Lung (tissue), 12 donors: ENCODE results near the gene PDIA3. TPM values are rescaled to one million over a fixed set of nuclear protein-coding genes. Genes with fewer than 3 reads are reported as not detected.

Source experiments
- ATAC-seq: fragments of 200-7000 bp; cut with Tn5 transposase; one replicate; pipeline ENCODE4 v1.9.1; 2020; ENCODE audit warnings: moderate number of reproducible peaks; ENCODE audit not compliant: insufficient read depth, low FRiP score
- DNase-seq, 3 donors: peaks; one replicate each; pipeline ENCODE4 v3.0.0-alpha.2; 2013 to 2017
- H3K27ac ChIP-seq, 2 donors: one replicate each; pipeline ENCODE4 v1.5.1; 2013; ENCODE audit warnings: mild to moderate bottlenecking in 2 of 2, moderate library complexity in 2 of 2, control low read depth in 1 of 2, inconsistent platforms in 1 of 2, low read depth in 1 of 2, low read length in 1 of 2
- H3K27me3 ChIP-seq, 3 donors: one replicate each; pipeline ENCODE4 v1.5.1; 2013; ENCODE audit warnings: low read length in 2 of 3; ENCODE audit not compliant: control insufficient read depth in 3 of 3, insufficient read depth in 3 of 3
- H3K36me3 ChIP-seq, 4 donors: one replicate each; pipeline ENCODE4 v1.5.1; 2013; ENCODE audit warnings: low read length in 4 of 4, mild to moderate bottlenecking in 1 of 4, moderate library complexity in 1 of 4; ENCODE audit not compliant: control insufficient read depth in 4 of 4, insufficient read depth in 4 of 4
- H3K4me1 ChIP-seq, 5 donors: one replicate each; pipeline ENCODE4 v1.5.1; 2013; ENCODE audit warnings: low read length in 5 of 5, mild to moderate bottlenecking in 2 of 5, moderate library complexity in 1 of 5; ENCODE audit not compliant: control insufficient read depth in 5 of 5, insufficient read depth in 5 of 5
- H3K4me3 ChIP-seq: one replicate; pipeline ENCODE4 v1.5.1; 2013; ENCODE audit warnings: mild to moderate bottlenecking, control low read depth, moderate library complexity
- H3K9ac ChIP-seq, 2 donors: one replicate each; pipeline ENCODE4 v1.5.1; 2013; ENCODE audit warnings: low read length in 2 of 2, control low read depth in 1 of 2; ENCODE audit not compliant: insufficient read depth in 1 of 2
- H3K9me3 ChIP-seq, 4 donors: one replicate each; pipeline ENCODE4 v1.5.1; 2013; ENCODE audit warnings: low read length in 3 of 4, mild to moderate bottlenecking in 1 of 4, moderate library complexity in 1 of 4; ENCODE audit not compliant: control insufficient read depth in 4 of 4, insufficient read depth in 3 of 4
- WGBS, 2 donors: extraction: QIAGEN DNeasy Blood & Tissue Kit; methylation state at CpG; one replicate each; pipeline ENCODE4 v1.1.7; 2013; 5-methylcytosine and 5-hydroxymethylcytosine counted together
- polyA plus RNA-seq, 2 donors: library from polyadenylated mRNA; stranded (reverse); fragments of 200-250 nt; gene quantifications; one replicate each; pipeline ENCODE4 v1.2.1, GENCODE V29; 2013
- total RNA-seq, 2 donors: library from RNA; depleted of rRNA in 1 of 2; stranded (reverse); fragments of >200 nt in 1 of 2; gene quantifications; one replicate each; pipeline ENCODE4 v1.2.1, GENCODE V29; 2014 to 2021
- TF ChIP-seq, protein P1 (sequence below): IDR thresholded peaks from 2 replicates; pipeline ENCODE4 v1.5.1; 2012; ENCODE audit warnings: mild to moderate bottlenecking; ENCODE audit errors: control extremely low read depth, extremely low read depth
- donor health status: control.
- donor health status: control.
- donor health status: Bipolar disorder and iron deficiency.
- donor health status: healthy.
- donor health status: DM: yes; HTN: yes; CAD: no.

Gene PDIA3
- total and polyA plus RNA-seq, 4 donors, result 235 to 580 (median 385) TPM

- 58 to 61% methylated on average over 3 of the region's 3 CpGs for WGBS, 2 donors
- H3K4me3 ChIP-seq, result no peak overlapping the region
- TF ChIP-seq, protein P1, sequence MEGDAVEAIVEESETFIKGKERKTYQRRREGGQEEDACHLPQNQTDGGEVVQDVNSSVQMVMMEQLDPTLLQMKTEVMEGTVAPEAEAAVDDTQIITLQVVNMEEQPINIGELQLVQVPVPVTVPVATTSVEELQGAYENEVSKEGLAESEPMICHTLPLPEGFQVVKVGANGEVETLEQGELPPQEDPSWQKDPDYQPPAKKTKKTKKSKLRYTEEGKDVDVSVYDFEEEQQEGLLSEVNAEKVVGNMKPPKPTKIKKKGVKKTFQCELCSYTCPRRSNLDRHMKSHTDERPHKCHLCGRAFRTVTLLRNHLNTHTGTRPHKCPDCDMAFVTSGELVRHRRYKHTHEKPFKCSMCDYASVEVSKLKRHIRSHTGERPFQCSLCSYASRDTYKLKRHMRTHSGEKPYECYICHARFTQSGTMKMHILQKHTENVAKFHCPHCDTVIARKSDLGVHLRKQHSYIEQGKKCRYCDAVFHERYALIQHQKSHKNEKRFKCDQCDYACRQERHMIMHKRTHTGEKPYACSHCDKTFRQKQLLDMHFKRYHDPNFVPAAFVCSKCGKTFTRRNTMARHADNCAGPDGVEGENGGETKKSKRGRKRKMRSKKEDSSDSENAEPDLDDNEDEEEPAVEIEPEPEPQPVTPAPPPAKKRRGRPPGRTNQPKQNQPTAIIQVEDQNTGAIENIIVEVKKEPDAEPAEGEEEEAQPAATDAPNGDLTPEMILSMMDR, result no peak
Observed at GRCh38 chr15:43748376-43748775, 2.1 kb downstream of the PDIA3 start.

GRCh38 chr15:43749690-43750345 lies 3.6 kb downstream of the PDIA3 start:
- WGBS, 2 donors, result 37 to 68% methylated on average over 12 of the region's 12 CpGs
- TF ChIP-seq, protein P1, result no peak
- Histone ChIP-seq H3K27me3 (no peaks in the 10 kb centered on the region), H3K27ac (no peak overlapping the region), H3K4me3 (no peak overlapping the region), H3K36me3 (peaks cover 0 to 12% (median 9%) of the 10 kb centered on the region in 4 donors), H3K9ac (no peak overlapping the region), H3K4me1 (peaks cover 0 to 20% (median 8%) of the 10 kb centered on the region in 5 donors), H3K9me3 (no peaks in the 10 kb centered on the region)
- ATAC-seq (no peak), DNase-seq (peak in 2 of 3 donors; percentile 14 to 22)

More at GRCh38 chr15:43748376-43748775, 2.1 kb downstream of the PDIA3 start:
- DNase-seq (peak in 2 of 3 donors; percentile 10 to 13), ATAC-seq (no peak)
- Histone ChIP-seq H3K9me3 (no peaks in the 10 kb centered on the region), H3K27me3 (no peaks in the 10 kb centered on the region), H3K27ac (no peak overlapping the region), H3K4me1 (peaks cover 0 to 20% (median 8%) of the 10 kb centered on the region in 5 donors), H3K9ac (no peak overlapping the region), H3K36me3 (peaks cover 0 to 4% (median 2%) of the 10 kb centered on the region in 4 donors)

- TF ChIP-seq, protein P1, result no peak
- Histone ChIP-seq H3K4me1 (peaks cover 0 to 20% (median 8%) of the 10 kb centered on the region in 5 donors), H3K27me3 (no peaks in the 10 kb centered on the region), H3K9me3 (no peaks in the 10 kb centered on the region), H3K36me3 (peaks cover 8 to 22% (median 13%) of the 10 kb centered on the region in 4 donors), H3K9ac (no peak overlapping the region), H3K27ac (no peak overlapping the region), H3K4me3 (no peak overlapping the region)
- no peak for ATAC-seq
- no peak for DNase-seq
- WGBS, 2 donors, result 83 to 87% methylated on average over 6 of the region's 6 CpGs
Observed at GRCh38 chr15:43751885-43752284, 5.6 kb downstream of the PDIA3 start.

- Histone ChIP-seq H3K9ac (no peak overlapping the region), H3K27ac (no peak overlapping the region), H3K4me3 (no peak overlapping the region), H3K27me3 (no peaks in the 10 kb centered on the region), H3K4me1 (no peaks in the 10 kb centered on the region), H3K36me3 (peaks cover 22 to 49% (median 38%) of the 10 kb centered on the region in 4 donors), H3K9me3 (no peaks in the 10 kb centered on the region)
- no peak for DNase-seq
- TF ChIP-seq, protein P1, result no peak
- ATAC-seq, result no peak
- WGBS, 2 donors, result 79 to 86% methylated on average over 6 of the region's 6 CpGs
Observed at GRCh38 chr15:43762824-43763223, 16.6 kb downstream of the PDIA3 start.
